IMR-90 (cell line): ENCODE data around the gene ADARB2. TPM values are rescaled to one million over a fixed set of nuclear protein-coding genes. Genes with fewer than 3 reads are reported as not detected.

Experiments used
- ATAC-seq: fragments of 200-7000 bp; cut with Tn5 transposase; 2 replicates; pipeline ENCODE4 v1.9.1; 2020; ENCODE audit warnings: low read depth, mild to moderate bottlenecking, moderate library complexity
- BruUV-seq: library from RNA; stranded (reverse); fragments of 400-500 nt; replicated peaks from 2 replicates; lab custom pipeline; 2021; lab: Mats Ljungman, UMichigan
- CTCF ChIA-PET: fragments of 300-600 bp; formaldehyde crosslinking; extraction: SDS; loops from one replicate; lab custom pipeline; 2021; ENCODE audit warnings: antibody characterized with exemption; lab: Yijun Ruan, JAX
- POLR2A ChIA-PET: fragments of 300-600 bp; sonication (Branson Sonifier 250); formaldehyde crosslinking; loops from one replicate; lab custom pipeline; 2022; ENCODE audit warnings: antibody characterized with exemption; ENCODE audit not compliant: unreplicated experiment; lab: Charles Lee
- DNase-seq: peaks from one replicate; pipeline ENCODE4 v3.0.0; 2013
- H2AFZ ChIP-seq: replicated peaks from 2 replicates; pipeline ENCODE3; 2013; ENCODE audit warnings: low read length, mild to moderate bottlenecking; ENCODE audit not compliant: poor library complexity
- H2AK5ac ChIP-seq: 2 replicates; pipeline ENCODE4 v1.6.1; 2013; ENCODE audit warnings: low read depth, low read length, inconsistent platforms
- H2AK9ac ChIP-seq: replicated peaks from 2 replicates; pipeline ENCODE3; 2013; ENCODE audit warnings: mild to moderate bottlenecking, low read depth, low read length, moderate library complexity; ENCODE audit not compliant: poor library complexity
- H2BK120ac ChIP-seq: 2 replicates; pipeline ENCODE4 v1.6.1; 2013; ENCODE audit warnings: low read depth, low read length, inconsistent platforms
- H2BK15ac ChIP-seq: 3 replicates; pipeline ENCODE4 v1.6.1; 2013; ENCODE audit warnings: low read depth, low read length, inconsistent platforms
- H2BK20ac ChIP-seq: 2 replicates; pipeline ENCODE4 v1.6.1; 2013; ENCODE audit warnings: low read depth, mild to moderate bottlenecking, inconsistent platforms, low read length, moderate library complexity
- H2BK5ac ChIP-seq: 2 replicates; pipeline ENCODE4 v1.6.1; 2013; ENCODE audit warnings: mild to moderate bottlenecking, low read depth, low read length, inconsistent platforms; ENCODE audit not compliant: poor library complexity, severe bottlenecking
- H3K14ac ChIP-seq: replicated peaks from 2 replicates; pipeline ENCODE4 v1.6.1; 2013; ENCODE audit warnings: low read depth, low read length, inconsistent platforms
- H3K18ac ChIP-seq: 2 replicates; pipeline ENCODE4 v1.6.1; 2013; ENCODE audit warnings: low read depth, low read length, control low read depth
- H3K23ac ChIP-seq: 2 replicates; pipeline ENCODE4 v1.6.1; 2013; ENCODE audit warnings: low read depth, low read length, inconsistent platforms
- H3K27ac ChIP-seq: 2 replicates; pipeline ENCODE4 v1.5.1; 2013; ENCODE audit warnings: mild to moderate bottlenecking, control low read depth, low read length; ENCODE audit not compliant: insufficient read depth
- H3K27me3 ChIP-seq: 2 replicates; pipeline ENCODE4 v1.6.1; 2013; ENCODE audit warnings: low read length; ENCODE audit not compliant: control insufficient read depth, insufficient read depth
- H3K36me3 ChIP-seq: 2 replicates; pipeline ENCODE4 v1.6.1; 2013; ENCODE audit warnings: low read length, mixed read lengths; ENCODE audit not compliant: control insufficient read depth, insufficient read depth
- H3K4ac ChIP-seq: 2 replicates; pipeline ENCODE4 v1.6.1; 2013; ENCODE audit warnings: low read depth, low read length, inconsistent platforms
- H3K4me1 ChIP-seq: 2 replicates; pipeline ENCODE4 v1.6.1; 2013; ENCODE audit warnings: low read length, mixed read lengths; ENCODE audit not compliant: control insufficient read depth, insufficient read depth
- H3K4me2 ChIP-seq: 2 replicates; pipeline ENCODE4 v1.6.1; 2013; ENCODE audit warnings: low read depth, mild to moderate bottlenecking, control low read depth, low read length, moderate library complexity
- H3K4me3 ChIP-seq: 2 replicates; pipeline ENCODE4 v1.5.1; 2013; ENCODE audit warnings: low read depth, mild to moderate bottlenecking, control low read depth, low read length, moderate library complexity; ENCODE audit not compliant: insufficient read depth
- H3K56ac ChIP-seq: 2 replicates; pipeline ENCODE4 v1.6.1; 2013; ENCODE audit warnings: low read length, inconsistent platforms; ENCODE audit not compliant: insufficient read depth; ENCODE audit errors: extremely low read depth
- H3K79me1 ChIP-seq, 2 experiments: 2 replicates each; pipeline ENCODE4 v1.6.1; 2013; ENCODE audit warnings: low read length in 2 of 2, inconsistent platforms in 1 of 2, low read depth in 1 of 2
- H3K9ac ChIP-seq: 2 replicates; pipeline ENCODE4 v1.6.1; 2013; ENCODE audit warnings: low read depth, low read length, control low read depth
- H3K9me1 ChIP-seq: 2 replicates; pipeline ENCODE4 v1.6.1; 2013; ENCODE audit warnings: low read length, inconsistent platforms; ENCODE audit not compliant: insufficient read depth
- H3K9me3 ChIP-seq: 2 replicates; pipeline ENCODE4 v1.6.1; 2013; ENCODE audit warnings: low read length; ENCODE audit not compliant: control insufficient read depth, insufficient read depth
- H4K20me1 ChIP-seq: 2 replicates; pipeline ENCODE4 v1.6.1; 2013; ENCODE audit warnings: low read length, inconsistent platforms; ENCODE audit not compliant: insufficient read depth
- H4K5ac ChIP-seq: 2 replicates; pipeline ENCODE4 v1.6.1; 2013; ENCODE audit warnings: mild to moderate bottlenecking, low read depth, low read length, control low read depth
- H4K8ac ChIP-seq, 2 experiments: 2 replicates each; pipeline ENCODE4 v1.6.1; 2013; ENCODE audit warnings: low read depth in 2 of 2, low read length in 2 of 2, control low read depth in 1 of 2, inconsistent platforms in 1 of 2
- H4K91ac ChIP-seq: 2 replicates; pipeline ENCODE4 v1.6.1; 2013; ENCODE audit warnings: low read depth, low read length, inconsistent platforms; ENCODE audit not compliant: insufficient read depth
- BHLHE40 ChIP-seq: fragments of 150-350 bp; IDR thresholded peaks from 2 replicates; pipeline ENCODE4 v1.6.1; 2016; ENCODE audit warnings: mild to moderate bottlenecking, low read depth, low read length
- CHD1 ChIP-seq: IDR thresholded peaks from 2 replicates; pipeline ENCODE4 v1.6.1; 2012; ENCODE audit warnings: low read depth, low read length, improper control_type of control experiment
- MXI1 ChIP-seq: IDR thresholded peaks from 2 replicates; pipeline ENCODE4 v1.6.1; 2012; ENCODE audit warnings: low read depth, mild to moderate bottlenecking, low read length, moderate library complexity, borderline replicate concordance
- RAD21 ChIP-seq: IDR thresholded peaks from 2 replicates; pipeline ENCODE4 v1.6.1; 2012; ENCODE audit warnings: low read length, improper control_type of control experiment
- WGBS, 2 experiments: methylation state at CpG; one replicate each; pipeline versions ENCODE4 v1.1.5 to v1.1.7; 2013; ENCODE audit warnings: missing lambda C conversion rate in 2 of 2; ENCODE audit not compliant: insufficient read length in 1 of 2; ENCODE audit errors: extremely low coverage in 2 of 2; 5-methylcytosine and 5-hydroxymethylcytosine counted together
- dilution Hi-C: fragments of 300-500 bp; cut with HindIII; formaldehyde crosslinking; loops from one replicate; pipeline ENCODE4 v1.14.3; 2018; ENCODE audit warnings: low sequenced_read_pairs; ENCODE audit not compliant: unreplicated experiment
- in situ Hi-C: fragments of 300-500 bp; cut with MboI; formaldehyde crosslinking; loops from 3 replicates; pipeline ENCODE4 v1.14.3; 2019; ENCODE audit warnings: low sequenced_read_pairs, inconsistent platforms, mixed read lengths
- intact Hi-C: fragments of 100-400 bp; cut with micrococcal nuclease; formaldehyde crosslinking; loops from 2 replicates; pipeline ENCODE4 v1.10.0; 2022
- polyA plus RNA-seq, 3 experiments: library from polyadenylated mRNA; depleted of rRNA; stranded (reverse); fragments of >200 nt; gene quantifications; 2 replicates each; pipeline ENCODE4 v1.2.3, GENCODE V29; 2012; ENCODE audit warnings: low replicate concordance in 1 of 3
- total RNA-seq: library from RNA; depleted of rRNA; stranded (reverse); fragments of >200 nt; gene quantifications from 2 replicates; pipeline ENCODE4 v1.2.3, GENCODE V29; 2012
- TF ChIP-seq, protein P1 (sequence below): fragments of 150-350 bp; IDR thresholded peaks from 2 replicates; pipeline ENCODE4 v1.6.1; 2017; ENCODE audit warnings: mild to moderate bottlenecking, antibody characterized with exemption, low read length, low read depth

The ADARB2 gene
- total and polyA plus RNA-seq, 2 of the 4 experiments (the other 2 are of a cell fraction), result not detected

DNA sequence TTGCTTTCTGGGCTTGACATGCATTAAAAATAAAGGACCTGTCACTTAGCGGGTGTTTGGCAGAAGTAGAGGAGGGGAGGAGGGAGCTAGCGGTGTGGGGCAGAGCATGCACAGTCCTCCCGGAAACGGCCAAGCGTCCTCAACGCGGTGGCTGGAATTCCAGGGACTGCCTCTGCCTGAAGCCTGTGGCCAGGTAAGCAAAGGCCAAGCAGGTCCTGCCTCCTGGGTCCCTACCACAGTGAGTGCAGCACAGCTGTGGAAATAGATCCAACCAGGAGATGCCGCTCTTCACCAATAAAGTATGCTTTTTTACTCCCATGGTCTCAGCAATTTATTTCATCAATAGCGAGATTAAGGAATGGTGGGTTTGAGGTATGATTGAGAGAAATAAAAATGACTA, 357.7 kb downstream of the ADARB2 start:
- Histone ChIP-seq H3K4me2 (no peak overlapping the region), H2AFZ (no peak overlapping the region), H3K23ac (no peak overlapping the region), H4K20me1 (no peaks in the 10 kb centered on the region), H3K4ac (no peak overlapping the region), H2AK5ac (no peak overlapping the region), H3K14ac (no peak overlapping the region), H3K56ac (no peak overlapping the region), H3K4me3 (no peak overlapping the region), H3K79me1 (no peaks in the 10 kb centered on the region), H3K4me1 (no peaks in the 10 kb centered on the region), H3K9ac (no peak overlapping the region), H4K91ac (no peak overlapping the region), H4K8ac (no peak overlapping the region), H3K27ac (no peak overlapping the region), H4K5ac (no peak overlapping the region), H2BK15ac (no peak overlapping the region), H3K18ac (no peak overlapping the region), H3K9me3 (peaks cover 49% of the 10 kb centered on the region), H3K9me1 (no peaks in the 10 kb centered on the region), H2BK20ac (no peak overlapping the region), H2BK5ac (no peak overlapping the region), H3K36me3 (no peaks in the 10 kb centered on the region), H2BK120ac (no peak overlapping the region), H3K27me3 (no peaks in the 10 kb centered on the region), H2AK9ac (no peak overlapping the region)
- intact Hi-C loops, result no loop called here
- no TSS peak for BruUV-seq
- no peak for ATAC-seq
- CTCF ChIA-PET, result no interaction called here
- POLR2A ChIA-PET, result no interaction called here
- no peak for DNase-seq
- TF ChIP-seq RAD21 (no peak), BHLHE40 (no peak), MXI1 (no peak), CHD1 (no peak)
- TF ChIP-seq, protein P1, sequence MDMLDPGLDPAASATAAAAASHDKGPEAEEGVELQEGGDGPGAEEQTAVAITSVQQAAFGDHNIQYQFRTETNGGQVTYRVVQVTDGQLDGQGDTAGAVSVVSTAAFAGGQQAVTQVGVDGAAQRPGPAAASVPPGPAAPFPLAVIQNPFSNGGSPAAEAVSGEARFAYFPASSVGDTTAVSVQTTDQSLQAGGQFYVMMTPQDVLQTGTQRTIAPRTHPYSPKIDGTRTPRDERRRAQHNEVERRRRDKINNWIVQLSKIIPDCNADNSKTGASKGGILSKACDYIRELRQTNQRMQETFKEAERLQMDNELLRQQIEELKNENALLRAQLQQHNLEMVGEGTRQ, result no peak
- dilution Hi-C loops, result no loop called here
- WGBS, 2 experiments, result 23% methylated on average over 6 of the region's 9 CpGs; no CpG with 5 or more reads in 1 of the 2 experiments
- in situ Hi-C loops, result no loop called here
